Endodermal cell (in vitro differentiated cells): Measurements from ENCODE around the gene GSG1L. TPM values are rescaled to one million over a fixed set of nuclear protein-coding genes. Genes with fewer than 3 reads are reported as not detected.

Experiments
- DNase-seq: peaks from one replicate; pipeline ENCODE4 v3.0.0-alpha.2; 2017
- H3K27ac ChIP-seq: 2 replicates; pipeline ENCODE4 v1.5.1; 2013; ENCODE audit warnings: mild to moderate bottlenecking, low read depth, low read length, moderate library complexity
- H3K27me3 ChIP-seq: 2 replicates; pipeline ENCODE4 v1.6.1; 2013; ENCODE audit warnings: mild to moderate bottlenecking, low read length, moderate library complexity; ENCODE audit not compliant: insufficient read depth, control insufficient read depth, poor library complexity, severe bottlenecking
- H3K36me3 ChIP-seq: 2 replicates; pipeline ENCODE4 v1.7.0; 2013; ENCODE audit warnings: mild to moderate bottlenecking, low read length, moderate library complexity; ENCODE audit not compliant: control insufficient read depth, insufficient read depth
- H3K4me1 ChIP-seq: one replicate; pipeline ENCODE4 v1.7.0; 2013; ENCODE audit warnings: low read length; ENCODE audit not compliant: control insufficient read depth, insufficient read depth
- H3K4me3 ChIP-seq: 2 replicates; pipeline ENCODE4 v1.5.1; 2013; ENCODE audit warnings: mild to moderate bottlenecking, low read length, moderate library complexity
- H3K9ac ChIP-seq: 2 replicates; pipeline ENCODE4 v1.6.1; 2013; ENCODE audit warnings: mild to moderate bottlenecking, low read length, moderate library complexity; ENCODE audit not compliant: poor library complexity, severe bottlenecking; ENCODE audit errors: extremely low read depth
- H3K9me3 ChIP-seq: 2 replicates; pipeline ENCODE4 v1.6.1; 2013; ENCODE audit warnings: mild to moderate bottlenecking, low read length, moderate library complexity; ENCODE audit not compliant: control insufficient read depth
- H3K27ac Mint-ChIP-seq: 2 replicates; pipeline ENCODE4 v1.8.0; 2020; ENCODE audit warnings: mixed read lengths
- H3K27me3 Mint-ChIP-seq: 2 replicates; pipeline ENCODE4 v1.8.0; 2021; ENCODE audit warnings: mild to moderate bottlenecking, mixed read lengths; ENCODE audit not compliant: insufficient read depth
- H3K36me3 Mint-ChIP-seq: 2 replicates; pipeline ENCODE4 v1.8.0; 2020; ENCODE audit warnings: low read depth, mixed read lengths
- H3K4me1 Mint-ChIP-seq: 2 replicates; pipeline ENCODE4 v1.8.0; 2020; ENCODE audit warnings: mixed read lengths
- H3K4me3 Mint-ChIP-seq: 2 replicates; pipeline ENCODE4 v1.8.0; 2020; ENCODE audit warnings: mild to moderate bottlenecking, moderate library complexity, mixed read lengths
- H3K9me3 Mint-ChIP-seq: 2 replicates; pipeline ENCODE4 v1.8.0; 2020; ENCODE audit warnings: mild to moderate bottlenecking, mixed read lengths
- CTCF ChIP-seq: fragments of 200-600 bp; sonication (generic); conservative IDR thresholded peaks from 2 replicates; pipeline ENCODE4 v1.5.0; 2021; ENCODE audit warnings: antibody characterized with exemption, mild to moderate bottlenecking
- WGBS, 2 experiments: methylation state at CpG; one replicate each; pipeline versions ENCODE4 v1.1.5 to v1.1.7; 2013; ENCODE audit warnings: missing lambda C conversion rate in 2 of 2, mixed read lengths in 1 of 2; ENCODE audit not compliant: insufficient coverage in 1 of 2, insufficient read length in 1 of 2; 5-methylcytosine and 5-hydroxymethylcytosine counted together
- total RNA-seq, 2 donors: library from RNA; stranded (reverse); fragmentation: NEBNext Ultra II Directional in 1 of 2; extraction: Animal tissue kit (Norgen Biotek cat#: 25700) in 1 of 2; gene quantifications; 2 replicates in 1 of 2; 3 replicates in 1 of 2; pipeline ENCODE4 v1.2.1, GENCODE V29; 2021

Gene GSG1L
- total RNA-seq, 2 donors from 2014 or later = 0.24 TPM; not detected in 1

DNA sequence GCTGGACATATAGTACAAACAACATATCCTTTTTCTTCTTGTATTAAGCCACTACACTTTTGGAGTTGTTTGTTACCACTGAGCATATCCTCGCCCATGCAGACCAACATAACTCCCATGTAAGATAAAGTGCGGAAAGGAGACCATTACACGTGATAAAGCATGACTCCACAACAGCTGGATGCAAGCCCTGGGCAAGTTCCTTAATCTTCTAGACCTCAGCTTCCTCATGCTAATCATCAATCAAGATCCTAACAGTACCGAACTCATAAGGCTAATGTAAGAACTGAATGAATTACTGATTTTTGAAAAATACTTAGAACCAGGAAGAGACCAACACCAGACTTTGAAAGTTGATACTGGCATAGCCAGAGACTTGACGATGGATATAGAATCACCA lies 47.0 kb upstream of the GSG1L start:
- 96 to 100% methylated on average over 2 to 5 of the region's 5 CpGs for WGBS, 2 experiments
- no peak for DNase-seq
- TF ChIP-seq CTCF = no peak

GRCh38 chr16:28110074-28110473 lies 46.6 kb upstream of the GSG1L start:
- no peaks in the 10 kb centered on the region for H3K9me3 Mint-ChIP-seq
- Histone ChIP-seq H3K27ac (no peak overlapping the region), H3K27me3 (no peaks in the 10 kb centered on the region), H3K36me3 (peaks cover 78% of the 10 kb centered on the region), H3K9ac (no peak overlapping the region), H3K9me3 (no peaks in the 10 kb centered on the region), H3K4me1 (no peaks in the 10 kb centered on the region), H3K4me3 (no peak overlapping the region)
- H3K36me3 Mint-ChIP-seq = peaks cover 52% of the 10 kb centered on the region
- WGBS, 2 experiments = 92 to 100% methylated on average over 3 of the region's 3 CpGs
- TF ChIP-seq CTCF = no peak
- H3K4me3 Mint-ChIP-seq = no peak overlapping the region
- H3K4me1 Mint-ChIP-seq = no peaks in the 10 kb centered on the region
- DNase-seq = no peak
- no peak overlapping the region for H3K27ac Mint-ChIP-seq
- no peaks in the 10 kb centered on the region for H3K27me3 Mint-ChIP-seq

More for the DNA sequence above, 47.0 kb upstream of the GSG1L start:
- no peaks in the 10 kb centered on the region for H3K4me1 Mint-ChIP-seq
- Histone ChIP-seq H3K4me3 (no peak overlapping the region), H3K4me1 (no peaks in the 10 kb centered on the region), H3K27ac (no peak overlapping the region), H3K9me3 (no peaks in the 10 kb centered on the region), H3K27me3 (no peaks in the 10 kb centered on the region), H3K36me3 (peaks cover 80% of the 10 kb centered on the region), H3K9ac (no peak overlapping the region)
- H3K27me3 Mint-ChIP-seq = no peaks in the 10 kb centered on the region
- no peaks in the 10 kb centered on the region for H3K9me3 Mint-ChIP-seq
- H3K36me3 Mint-ChIP-seq = peaks cover 55% of the 10 kb centered on the region
- no peak overlapping the region for H3K27ac Mint-ChIP-seq
- H3K4me3 Mint-ChIP-seq = no peak overlapping the region

- no peak overlapping the region for H3K9ac ChIP-seq
- H3K4me3 Mint-ChIP-seq = no peak overlapping the region
- H3K36me3 Mint-ChIP-seq = peaks cover 59% of the 10 kb centered on the region
- H3K27ac Mint-ChIP-seq = peak overlapping the region; percentile 53
- H3K9me3 Mint-ChIP-seq = no peaks in the 10 kb centered on the region
- no peaks in the 10 kb centered on the region for H3K4me1 Mint-ChIP-seq
- H3K27me3 ChIP-seq = no peaks in the 10 kb centered on the region
- H3K36me3 ChIP-seq = peaks cover 71% of the 10 kb centered on the region
- H3K27me3 Mint-ChIP-seq = no peaks in the 10 kb centered on the region
- H3K9me3 ChIP-seq = no peaks in the 10 kb centered on the region
- WGBS, 2 experiments = 89% methylated on average over 9 to 12 of the region's 12 CpGs
- no peak overlapping the region for H3K27ac ChIP-seq
- TF ChIP-seq CTCF = no peak
- no peaks in the 10 kb centered on the region for H3K4me1 ChIP-seq
- no peak overlapping the region for H3K4me3 ChIP-seq
- DNase-seq = no peak
These were observed 45.2 kb upstream of the GSG1L start for GRCh38 chr16:28108590-28109247.
